Neuronal stem cell (in vitro differentiated cells): ENCODE results near the gene RSPH6A.

Source experiments
- DNase-seq: peaks from one replicate; pipeline ENCODE4 v3.0.0-alpha.2; 2013; ENCODE audit warnings: low spot score
- H2AFZ ChIP-seq: one replicate; pipeline ENCODE4 v1.6.1; 2013; ENCODE audit warnings: mild to moderate bottlenecking, low read length, inconsistent platforms
- H2AK5ac ChIP-seq: 2 replicates; pipeline ENCODE4 v1.6.1; 2013; ENCODE audit warnings: low read depth, mild to moderate bottlenecking, inconsistent platforms, low read length, moderate library complexity, mixed read lengths
- H2BK120ac ChIP-seq: 2 replicates; pipeline ENCODE4 v1.6.1; 2013; ENCODE audit warnings: low read depth, mild to moderate bottlenecking, inconsistent platforms, low read length, moderate library complexity, mixed read lengths
- H2BK12ac ChIP-seq: one replicate; pipeline ENCODE4 v1.6.1; 2013; ENCODE audit warnings: low read length, inconsistent platforms
- H2BK15ac ChIP-seq: 2 replicates; pipeline ENCODE4 v1.6.1; 2013; ENCODE audit warnings: mild to moderate bottlenecking, low read length, inconsistent platforms, mixed read lengths
- H2BK5ac ChIP-seq: one replicate; pipeline ENCODE4 v1.6.1; 2013; ENCODE audit warnings: inconsistent platforms, mild to moderate bottlenecking, low read length, moderate library complexity
- H3K14ac ChIP-seq: one replicate; pipeline ENCODE4 v1.6.1; 2013; ENCODE audit warnings: low read length, inconsistent platforms
- H3K18ac ChIP-seq: 2 replicates; pipeline ENCODE4 v1.6.1; 2013; ENCODE audit warnings: low read length, inconsistent platforms
- H3K23ac ChIP-seq: 2 replicates; pipeline ENCODE4 v1.6.1; 2013; ENCODE audit warnings: low read depth, mild to moderate bottlenecking, mixed read lengths, low read length, inconsistent platforms; ENCODE audit not compliant: poor library complexity
- H3K27ac ChIP-seq: replicated peaks from 3 replicates; pipeline ENCODE4 v1.5.1; 2013; ENCODE audit warnings: low read length, inconsistent platforms
- H3K27me3 ChIP-seq, 3 experiments: 2 replicates each; pipeline ENCODE4 v1.6.1; 2013; ENCODE audit warnings: low read length in 3 of 3, mild to moderate bottlenecking in 2 of 3, inconsistent platforms in 1 of 3, low read depth in 1 of 3, mixed read lengths in 1 of 3, moderate library complexity in 1 of 3; ENCODE audit not compliant: control insufficient read depth in 3 of 3, insufficient read depth in 3 of 3
- H3K36me3 ChIP-seq, 2 donors: replicated peaks in 1 of 2; 2 replicates each; pipeline ENCODE4 v1.6.1; 2013; ENCODE audit warnings: low read length in 2 of 2; ENCODE audit not compliant: control insufficient read depth in 2 of 2, insufficient read depth in 2 of 2
- H3K4ac ChIP-seq: 2 replicates; pipeline ENCODE4 v1.6.1; 2013; ENCODE audit warnings: inconsistent platforms, mild to moderate bottlenecking, low read length, moderate library complexity
- H3K4me1 ChIP-seq, 2 donors: 1 replicate in 1 of 2; 2 replicates in 1 of 2; pipeline ENCODE4 v1.6.1; 2013; ENCODE audit warnings: low read length in 2 of 2, low read depth in 1 of 2; ENCODE audit not compliant: control insufficient read depth in 2 of 2, insufficient read depth in 1 of 2
- H3K4me2 ChIP-seq: one replicate; pipeline ENCODE4 v1.6.1; 2013; ENCODE audit warnings: mild to moderate bottlenecking, low read length, inconsistent platforms; ENCODE audit not compliant: insufficient read depth, poor library complexity, severe bottlenecking
- H3K4me3 ChIP-seq, 2 donors: 2 replicates each; pipeline ENCODE4 v1.5.1; 2013; ENCODE audit warnings: low read length in 2 of 2, mild to moderate bottlenecking in 2 of 2, inconsistent platforms in 1 of 2, moderate library complexity in 1 of 2
- H3K79me1 ChIP-seq: one replicate; pipeline ENCODE4 v1.6.1; 2013; ENCODE audit warnings: low read depth, mild to moderate bottlenecking, inconsistent platforms, low read length, moderate library complexity
- H3K9ac ChIP-seq: one replicate; pipeline ENCODE4 v1.6.1; 2013; ENCODE audit warnings: mild to moderate bottlenecking, low read depth, low read length, inconsistent platforms; ENCODE audit not compliant: poor library complexity
- H3K9me3 ChIP-seq, 2 donors: replicated peaks in 1 of 2; 2 replicates each; pipeline versions ENCODE3 to v1.6.1; 2013; ENCODE audit warnings: low read length in 2 of 2, mild to moderate bottlenecking in 2 of 2, inconsistent platforms in 1 of 2, low read depth in 1 of 2, mixed read lengths in 1 of 2, moderate library complexity in 1 of 2; ENCODE audit not compliant: control insufficient read depth in 2 of 2, insufficient read depth in 1 of 2
- H4K8ac ChIP-seq: one replicate; pipeline ENCODE4 v1.6.1; 2013; ENCODE audit warnings: low read depth, mild to moderate bottlenecking, inconsistent platforms, low read length, moderate library complexity
- H4K91ac ChIP-seq: one replicate; pipeline ENCODE4 v1.6.1; 2013; ENCODE audit warnings: low read length, low read depth, mild to moderate bottlenecking, inconsistent platforms; ENCODE audit not compliant: poor library complexity
- WGBS, 2 donors: extraction: QIAGEN DNeasy Blood & Tissue Kit; methylation state at CpG; one replicate each; pipeline ENCODE4 v1.1.7; 2013; ENCODE audit warnings: missing lambda C conversion rate in 2 of 2, mixed read lengths in 1 of 2; ENCODE audit not compliant: insufficient read length in 2 of 2, insufficient replicate concordance in 1 of 2; ENCODE audit errors: extremely low coverage in 2 of 2; 5-methylcytosine and 5-hydroxymethylcytosine counted together

Gene RSPH6A

GRCh38 chr19:45747513-45747912 is 67.6 kb downstream of the RSPH6A start:
- Histone ChIP-seq H2BK5ac (no peak overlapping the region), H3K9ac (no peak overlapping the region), H2BK15ac (no peak overlapping the region), H2BK12ac (no peak overlapping the region), H2BK120ac (no peak overlapping the region), H3K27me3 (peaks cover 0 to 25% (median 0%) of the 10 kb centered on the region in 3 experiments), H3K4ac (no peak overlapping the region), H3K36me3 (no peaks in the 10 kb centered on the region), H3K14ac (no peak overlapping the region), H2AFZ (no peak overlapping the region), H4K8ac (no peak overlapping the region), H4K91ac (no peak overlapping the region), H3K4me1 (peaks cover 0 to 2% of the 10 kb centered on the region in 2 donors), H3K4me3 (no peak overlapping the region), H3K9me3 (no peaks in the 10 kb centered on the region), H3K18ac (no peak overlapping the region), H3K23ac (no peak overlapping the region), H3K27ac (no peak overlapping the region), H2AK5ac (no peak overlapping the region), H3K79me1 (no peaks in the 10 kb centered on the region), H3K4me2 (no peak overlapping the region)
- DNase-seq, result no peak
- WGBS, 2 donors, result no CpG with 5 or more reads among the region's 5 CpGs

GRCh38 chr19:45746866-45747265 is 68.2 kb downstream of the RSPH6A start:
- Histone ChIP-seq H2AFZ (no peak overlapping the region), H3K4me1 (peaks cover 0 to 2% of the 10 kb centered on the region in 2 donors), H3K4me2 (no peak overlapping the region), H3K9me3 (no peaks in the 10 kb centered on the region), H3K36me3 (no peaks in the 10 kb centered on the region), H4K8ac (no peak overlapping the region), H2BK5ac (no peak overlapping the region), H3K9ac (no peak overlapping the region), H3K27ac (no peak overlapping the region), H3K4me3 (no peak overlapping the region), H2BK12ac (no peak overlapping the region), H3K27me3 (peaks cover 0 to 25% (median 0%) of the 10 kb centered on the region in 3 experiments), H3K79me1 (no peaks in the 10 kb centered on the region), H2BK120ac (no peak overlapping the region), H3K23ac (no peak overlapping the region), H3K14ac (no peak overlapping the region), H3K4ac (no peak overlapping the region), H3K18ac (no peak overlapping the region), H2BK15ac (no peak overlapping the region), H2AK5ac (no peak overlapping the region), H4K91ac (no peak overlapping the region)
- no CpG with 5 or more reads among the region's 5 CpGs for WGBS, 2 donors
- no peak for DNase-seq
